SKM-1 treated with dmso at 0.1 percent for 144 hours (cell line): ENCODE data around the gene ADAMTS6.
"Not testable (repeated sequence)": the region's sequence is repeated elsewhere in the genome, so short reads cannot be mapped to it uniquely, and the experiment has no call there.

Experiments used
- DNase-seq: peaks from one replicate; lab custom pipeline; 2025; ENCODE audit not compliant: unreplicated experiment; lab: John Stamatoyannopoulos, UW

Gene ADAMTS6

GRCh38 chr5:65199993-65200675, 281.6 kb downstream of the ADAMTS6 start:
- DNase-seq: no peak

GRCh38 chr5:65198456-65199120, 283.1 kb downstream of the ADAMTS6 start:
- DNase-seq: no peak

GRCh38 chr5:65197531-65198455, 283.9 kb downstream of the ADAMTS6 start:
- DNase-seq: no peak

- no peak for DNase-seq
Observed at GRCh38 chr5:65194871-65195270, 286.8 kb downstream of the ADAMTS6 start.

- DNase-seq: no peak
Observed at GRCh38 chr5:65192331-65192730, 289.4 kb downstream of the ADAMTS6 start.

GRCh38 chr5:65191554-65192135, 290.1 kb downstream of the ADAMTS6 start:
- DNase-seq: no peak

GRCh38 chr5:65190328-65191053, 291.2 kb downstream of the ADAMTS6 start:
- no peak for DNase-seq

- no peak for DNase-seq
Observed at GRCh38 chr5:65186646-65187227, 295.0 kb downstream of the ADAMTS6 start.

- no peak for DNase-seq
Observed at GRCh38 chr5:65185468-65185867, 296.3 kb downstream of the ADAMTS6 start.

GRCh38 chr5:65184780-65185179, 296.9 kb downstream of the ADAMTS6 start:
- DNase-seq: no peak

GRCh38 chr5:65174231-65174630, 307.5 kb downstream of the ADAMTS6 start:
- not testable (repeated sequence) for DNase-seq

- no peak for DNase-seq
Observed at GRCh38 chr5:65173130-65173525, 308.6 kb downstream of the ADAMTS6 start.

- no peak for DNase-seq
Observed at GRCh38 chr5:65172486-65173129, 309.1 kb downstream of the ADAMTS6 start.

- no peak for DNase-seq
Observed at GRCh38 chr5:65171645-65172044, 310.1 kb downstream of the ADAMTS6 start.

GRCh38 chr5:65163698-65164097, 318.0 kb downstream of the ADAMTS6 start:
- no peak for DNase-seq

- DNase-seq: no peak
Observed at GRCh38 chr5:65161655-65162054, 320.1 kb downstream of the ADAMTS6 start.

GRCh38 chr5:65157906-65158603, 323.7 kb downstream of the ADAMTS6 start:
- no peak for DNase-seq

GRCh38 chr5:65156933-65157332, 324.8 kb downstream of the ADAMTS6 start:
- no peak for DNase-seq

GRCh38 chr5:65152131-65152530, 329.6 kb downstream of the ADAMTS6 start:
- DNase-seq: no peak
